KOPT-K1 (cell line): Measurements from ENCODE around the gene IQGAP3.

Experiments
- H3K27ac ChIP-seq: fragments of 200-600 bp; sonication (generic); 2 replicates; pipeline ENCODE4 v1.5.1; 2016; ENCODE audit warnings: antibody characterized with exemption, mild to moderate bottlenecking, low read depth, low read length; ENCODE audit not compliant: poor library complexity, severe bottlenecking
- H3K36me3 ChIP-seq: fragments of 200-600 bp; sonication (generic); 2 replicates; pipeline ENCODE4 v1.5.1; 2017; ENCODE audit warnings: antibody characterized with exemption, mild to moderate bottlenecking, low read length, moderate library complexity; ENCODE audit not compliant: insufficient read depth
- H3K9me3 ChIP-seq: fragments of 200-600 bp; sonication (generic); 2 replicates; pipeline ENCODE4 v1.5.1; 2017; ENCODE audit warnings: antibody characterized with exemption, low read length, mild to moderate bottlenecking; ENCODE audit not compliant: insufficient read depth, poor library complexity, severe bottlenecking

Gene IQGAP3

DNA sequence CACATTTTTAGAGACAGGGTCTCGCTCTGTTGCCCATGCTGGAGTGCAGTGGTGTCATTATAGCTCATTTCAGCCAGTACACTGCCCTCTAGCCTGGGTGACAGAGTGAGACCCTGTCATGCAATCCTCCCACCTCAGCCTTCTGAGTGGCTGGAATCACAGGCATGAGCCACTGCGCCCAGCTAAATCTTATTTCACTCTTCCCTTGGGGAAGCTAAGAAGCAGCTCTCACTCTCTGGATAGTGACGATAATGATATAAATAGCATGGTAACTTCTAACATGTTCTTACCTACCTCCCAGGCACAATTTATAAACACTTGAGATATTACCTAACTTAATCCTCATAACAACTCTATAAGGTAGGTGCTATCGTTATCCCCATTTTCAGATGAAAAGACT is 24.9 kb downstream of the IQGAP3 start:
- Histone ChIP-seq H3K36me3 (peaks cover 59% of the 10 kb centered on the region), H3K9me3 (no peaks in the 10 kb centered on the region), H3K27ac (no peak overlapping the region)

DNA sequence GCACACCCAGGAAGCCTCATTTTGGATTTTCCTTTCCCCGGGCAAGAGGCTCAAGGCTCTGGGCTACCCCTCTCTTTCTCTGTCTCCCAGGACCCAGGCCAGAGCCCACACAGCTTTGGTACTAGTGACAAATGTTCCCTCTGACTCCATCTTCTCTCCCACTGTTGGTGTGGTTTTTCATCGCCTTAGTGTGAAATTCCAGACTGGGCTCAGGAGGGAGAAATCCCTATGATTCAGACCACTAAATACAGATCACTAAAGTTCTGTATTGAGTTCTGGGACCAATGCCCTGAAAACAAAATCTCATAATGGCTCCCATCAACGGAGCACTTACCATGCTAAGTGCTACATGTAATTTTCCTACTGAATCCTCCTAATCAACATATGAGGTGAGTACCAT is 26.1 kb downstream of the IQGAP3 start:
- H3K36me3 ChIP-seq: peaks cover 55% of the 10 kb centered on the region
- H3K9me3 ChIP-seq: no peaks in the 10 kb centered on the region
- H3K27ac ChIP-seq: no peak overlapping the region

DNA sequence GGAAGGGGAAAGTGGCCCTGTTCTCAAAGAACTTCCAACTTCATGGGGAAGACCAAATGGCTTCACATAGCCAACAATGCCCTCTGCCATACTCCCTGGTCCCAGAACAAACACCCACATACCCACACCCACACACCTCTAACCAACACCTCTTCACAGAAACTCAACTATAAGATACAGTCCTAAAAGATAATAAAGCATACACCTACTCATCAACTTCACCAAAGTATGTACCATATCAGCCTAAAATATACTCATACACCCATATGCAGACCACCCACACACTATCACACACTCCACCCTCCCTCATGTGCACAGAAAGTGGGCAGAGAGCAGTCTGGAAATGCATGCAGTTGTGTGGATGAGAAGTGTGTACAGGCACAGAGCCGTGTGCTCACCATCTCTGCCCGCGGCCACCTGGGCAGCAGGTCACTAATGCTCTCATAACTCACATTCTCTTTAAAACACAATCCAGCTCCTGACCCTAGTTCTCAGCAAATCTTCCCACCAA is 27.7 kb downstream of the IQGAP3 start:
- H3K36me3 ChIP-seq: peaks cover 54% of the 10 kb centered on the region

DNA sequence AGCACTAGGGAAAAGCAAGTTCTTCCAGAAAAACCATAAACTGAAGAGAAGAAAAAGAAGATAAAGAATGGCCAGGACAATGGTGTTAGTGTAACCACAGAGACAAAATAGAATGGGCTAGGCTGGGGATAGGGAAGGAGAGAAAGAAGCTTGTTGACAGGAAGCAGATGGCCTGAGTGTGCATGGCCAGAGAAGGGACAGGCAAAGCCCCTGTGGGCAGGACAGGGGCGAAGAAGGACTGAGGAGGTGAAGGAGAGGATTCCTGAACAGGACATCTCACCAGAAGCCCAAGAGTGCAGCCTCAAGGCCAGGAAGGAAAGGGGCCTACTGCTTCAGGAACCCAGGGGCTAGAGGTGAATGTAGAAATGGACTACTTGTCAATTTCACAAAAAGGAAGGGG is 29.3 kb downstream of the IQGAP3 start:
- Histone ChIP-seq H3K9me3 (no peaks in the 10 kb centered on the region), H3K36me3 (peaks cover 57% of the 10 kb centered on the region), H3K27ac (no peak overlapping the region)

More for the DNA sequence above, 27.7 kb downstream of the IQGAP3 start:
- no peak overlapping the region for H3K27ac ChIP-seq
- no peaks in the 10 kb centered on the region for H3K9me3 ChIP-seq

DNA sequence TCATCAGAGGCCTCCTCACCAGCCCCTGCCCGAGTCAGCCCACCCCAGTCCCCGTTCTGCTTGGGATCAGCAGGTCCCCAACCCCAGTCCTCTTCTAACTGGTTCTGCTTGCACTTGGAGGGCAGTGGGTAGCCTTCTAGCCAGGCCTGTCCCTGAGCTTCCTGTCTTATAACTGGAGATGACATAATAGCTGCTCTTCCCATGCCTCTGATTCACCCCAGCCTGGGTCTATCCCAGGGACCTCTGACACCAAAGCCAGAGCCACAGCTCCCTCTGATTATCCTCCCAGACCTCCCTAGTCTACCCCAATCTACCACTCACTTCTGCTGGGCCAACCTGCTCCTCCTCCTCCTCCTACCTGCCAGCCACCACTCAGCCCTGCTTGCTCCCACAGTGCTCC is 31.4 kb downstream of the IQGAP3 start:
- peaks cover 56% of the 10 kb centered on the region for H3K36me3 ChIP-seq
- H3K9me3 ChIP-seq: no peaks in the 10 kb centered on the region

DNA sequence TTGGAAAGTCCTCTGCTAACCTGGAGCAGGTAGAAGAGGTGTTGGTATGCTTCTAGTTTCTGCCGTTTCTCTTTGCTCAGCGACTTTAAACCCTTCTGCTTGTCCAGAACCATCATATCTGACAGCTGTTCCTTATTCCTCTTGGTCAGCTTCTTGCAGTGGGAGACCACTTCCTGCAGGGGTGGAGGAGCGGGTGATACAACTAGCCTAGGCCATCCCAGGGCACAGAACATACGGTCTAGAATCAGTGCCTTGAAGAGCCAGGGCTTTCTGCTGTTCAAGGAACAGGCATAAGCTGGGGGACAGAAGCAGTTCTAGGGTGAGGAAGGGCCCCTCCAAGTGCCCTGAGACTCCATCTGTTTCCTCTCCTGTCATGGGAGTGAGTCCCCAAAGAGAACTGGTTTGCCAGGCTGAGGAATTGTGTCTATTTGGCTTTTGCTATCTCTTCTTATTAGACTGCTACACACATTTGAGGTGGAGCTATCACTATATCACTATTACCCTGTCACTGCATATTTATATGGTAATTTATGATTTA is 32.5 kb downstream of the IQGAP3 start:
- Histone ChIP-seq H3K27ac (no peak overlapping the region), H3K36me3 (peaks cover 61% of the 10 kb centered on the region), H3K9me3 (no peaks in the 10 kb centered on the region)

More for the DNA sequence above, 31.4 kb downstream of the IQGAP3 start:
- H3K27ac ChIP-seq: no peak overlapping the region

DNA sequence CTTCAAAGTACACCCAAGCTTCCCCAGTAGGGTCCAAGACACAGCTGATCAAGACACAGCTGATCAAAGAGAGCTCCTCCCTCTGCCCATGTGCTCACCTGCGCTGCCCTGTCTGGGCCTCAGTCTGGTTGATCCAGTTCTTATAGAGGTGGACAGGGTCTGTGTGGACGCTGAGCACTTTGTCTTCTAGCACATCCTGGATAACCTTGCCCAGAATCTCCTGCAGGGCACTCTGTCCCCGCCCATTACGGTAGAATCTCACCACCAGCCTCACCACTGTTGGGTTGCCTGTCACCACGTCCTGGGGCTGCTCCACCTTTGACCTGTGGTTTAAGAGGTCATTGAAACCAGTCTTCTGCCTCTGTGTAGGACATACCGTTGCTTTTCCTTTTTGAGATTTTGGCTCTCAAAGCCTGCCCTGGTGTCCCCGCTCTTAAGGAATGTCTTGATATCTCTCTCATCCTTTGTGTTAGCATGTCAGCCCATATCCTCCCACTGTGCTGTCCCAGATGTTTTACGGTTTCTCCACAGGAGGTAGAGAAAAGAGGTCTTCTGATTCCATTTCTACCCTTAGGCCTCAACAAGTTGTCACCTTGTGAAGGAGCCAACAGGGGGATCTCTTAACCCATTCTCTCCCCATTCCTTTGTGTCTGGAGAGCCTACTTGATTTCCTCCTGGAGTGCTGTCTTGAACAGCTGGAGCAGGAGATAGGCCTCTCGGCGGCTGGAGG is 33.5 kb downstream of the IQGAP3 start:
- H3K36me3 ChIP-seq: peaks cover 71% of the 10 kb centered on the region

DNA sequence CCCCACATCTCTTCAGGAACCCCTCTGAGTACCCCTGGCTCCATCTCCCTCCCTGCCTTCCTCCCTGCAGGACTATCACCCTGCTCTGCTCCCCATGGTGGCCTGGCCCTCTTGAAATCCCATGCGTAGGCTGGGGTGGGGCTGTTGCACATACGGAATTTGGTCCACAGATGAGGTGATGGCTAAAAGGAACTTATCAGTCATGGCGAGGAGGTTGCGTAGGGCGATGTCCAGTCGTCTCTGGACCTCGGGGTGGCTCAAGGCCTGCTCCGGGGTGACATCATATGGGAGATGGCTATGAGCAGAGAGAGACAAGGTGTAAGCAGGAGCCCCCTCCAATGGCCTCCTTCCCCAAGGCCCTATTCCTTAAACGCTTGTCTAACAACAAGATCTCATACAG is 35.3 kb downstream of the IQGAP3 start:
- Histone ChIP-seq H3K36me3 (peaks cover 81% of the 10 kb centered on the region), H3K27ac (no peak overlapping the region), H3K9me3 (no peaks in the 10 kb centered on the region)

More for the DNA sequence above, 33.5 kb downstream of the IQGAP3 start:
- H3K27ac ChIP-seq: no peak overlapping the region
- no peaks in the 10 kb centered on the region for H3K9me3 ChIP-seq

DNA sequence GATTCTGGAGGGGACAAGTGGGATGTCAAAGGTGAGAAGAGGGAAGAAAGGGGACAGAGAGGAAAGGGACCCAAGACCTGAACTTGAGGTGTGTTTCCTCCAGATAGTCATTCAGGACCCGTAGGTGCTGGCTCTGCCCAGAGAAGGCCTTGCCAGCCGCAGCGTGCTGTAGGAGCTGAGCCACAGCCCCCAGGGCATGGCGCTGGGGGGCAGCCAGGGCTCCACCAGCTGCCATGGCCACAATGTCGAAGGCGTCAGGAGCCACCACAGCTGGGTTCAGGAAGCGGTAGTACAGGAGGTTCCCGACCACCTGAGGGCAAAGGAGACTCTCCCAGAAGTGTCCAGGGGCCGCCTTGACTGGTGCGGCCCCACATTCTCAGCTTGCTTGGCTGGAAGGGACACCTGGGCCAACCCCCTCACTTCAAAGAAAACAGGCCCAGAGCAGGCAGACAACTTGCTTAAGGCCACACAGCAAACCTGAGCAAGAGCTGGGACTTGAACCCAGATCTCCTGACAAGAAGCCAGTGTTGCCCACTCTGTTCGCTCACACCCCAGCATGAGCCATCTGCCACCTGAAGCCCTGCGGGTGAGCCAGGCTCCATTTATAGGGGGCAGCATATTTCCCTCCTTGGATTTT is 37.8 kb downstream of the IQGAP3 start:
- H3K27ac ChIP-seq: no peak overlapping the region
- H3K36me3 ChIP-seq: peaks cover 77% of the 10 kb centered on the region
- no peaks in the 10 kb centered on the region for H3K9me3 ChIP-seq

DNA sequence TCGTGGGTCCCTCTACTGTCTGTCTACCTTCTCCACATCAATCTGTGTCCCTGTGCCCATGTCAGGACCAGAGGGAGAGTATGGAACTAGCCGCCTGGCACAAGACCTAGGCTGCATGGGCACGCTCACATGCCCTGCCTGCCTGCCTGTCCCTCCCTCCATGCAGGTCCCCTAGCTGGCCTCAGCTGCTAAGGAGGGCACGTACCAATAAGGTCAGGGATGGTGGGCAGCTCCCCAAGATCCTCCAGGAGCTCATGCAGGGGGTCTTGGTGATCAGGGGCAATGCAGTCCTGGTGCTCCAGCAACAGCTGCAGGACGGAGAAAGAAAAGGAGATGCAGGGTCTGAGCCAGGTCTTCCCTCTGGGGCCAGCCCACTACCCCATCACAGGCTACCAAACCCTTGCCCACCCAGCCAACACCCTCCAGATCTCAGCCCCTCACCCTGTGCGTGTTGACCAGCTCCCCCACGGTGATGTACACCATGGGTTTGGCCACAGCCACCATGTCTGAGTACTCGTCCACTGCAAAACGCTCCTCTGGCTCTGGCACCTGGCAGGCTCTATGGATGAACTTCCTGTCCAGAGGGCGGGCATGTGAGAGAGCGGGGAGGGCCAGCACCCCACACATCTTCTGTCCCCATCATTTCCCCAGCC is 38.7 kb downstream of the IQGAP3 start:
- H3K27ac ChIP-seq: no peak overlapping the region
- H3K9me3 ChIP-seq: no peaks in the 10 kb centered on the region
- peaks cover 75% of the 10 kb centered on the region; the same call in 1 of the 2 replicates for H3K36me3 ChIP-seq

DNA sequence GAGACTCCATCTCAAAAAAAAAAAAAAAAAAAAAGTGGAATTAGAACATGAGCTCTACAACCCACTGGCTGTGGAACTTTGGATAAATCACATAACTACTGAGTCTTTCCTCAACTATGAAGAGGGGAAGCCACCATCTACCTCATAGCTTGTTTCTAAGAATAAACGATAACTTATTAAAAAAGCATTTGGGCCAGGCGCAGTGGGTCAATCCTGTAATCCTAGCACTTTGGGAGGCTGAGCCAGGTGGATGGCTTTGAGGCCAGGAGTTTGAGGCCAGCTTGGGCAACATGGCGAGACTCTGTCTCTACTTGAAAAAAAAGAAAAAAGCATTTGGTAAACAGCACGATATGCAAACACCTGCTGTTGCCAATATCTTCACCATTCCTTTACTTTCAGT is 40.0 kb downstream of the IQGAP3 start:
- Histone ChIP-seq H3K9me3 (no peaks in the 10 kb centered on the region), H3K36me3 (peaks cover 76% of the 10 kb centered on the region; the same call in 1 of the 2 replicates), H3K27ac (no peak overlapping the region)

DNA sequence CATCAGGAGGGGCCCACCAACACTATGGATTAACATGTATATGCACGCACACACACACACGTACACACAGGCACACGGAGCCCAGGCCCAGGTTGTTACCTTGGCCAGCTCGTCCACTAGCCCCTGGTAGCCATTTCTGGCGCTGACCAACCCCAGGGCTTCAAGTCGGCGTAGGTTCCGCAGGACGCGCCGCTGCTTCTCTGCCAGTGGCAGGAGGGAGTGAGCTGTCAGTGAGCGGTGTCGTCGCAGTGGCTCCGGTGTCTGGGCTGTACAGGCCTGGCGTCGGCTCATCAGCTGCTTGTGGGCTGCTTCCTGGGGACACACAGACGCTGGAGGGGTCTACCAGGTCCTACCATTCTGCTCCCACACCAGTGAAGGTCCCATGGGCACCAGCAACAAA is 42.4 kb downstream of the IQGAP3 start:
- no peak overlapping the region for H3K27ac ChIP-seq
- H3K36me3 ChIP-seq: peaks cover 67% of the 10 kb centered on the region; the same call in 1 of the 2 replicates
- no peaks in the 10 kb centered on the region for H3K9me3 ChIP-seq

DNA sequence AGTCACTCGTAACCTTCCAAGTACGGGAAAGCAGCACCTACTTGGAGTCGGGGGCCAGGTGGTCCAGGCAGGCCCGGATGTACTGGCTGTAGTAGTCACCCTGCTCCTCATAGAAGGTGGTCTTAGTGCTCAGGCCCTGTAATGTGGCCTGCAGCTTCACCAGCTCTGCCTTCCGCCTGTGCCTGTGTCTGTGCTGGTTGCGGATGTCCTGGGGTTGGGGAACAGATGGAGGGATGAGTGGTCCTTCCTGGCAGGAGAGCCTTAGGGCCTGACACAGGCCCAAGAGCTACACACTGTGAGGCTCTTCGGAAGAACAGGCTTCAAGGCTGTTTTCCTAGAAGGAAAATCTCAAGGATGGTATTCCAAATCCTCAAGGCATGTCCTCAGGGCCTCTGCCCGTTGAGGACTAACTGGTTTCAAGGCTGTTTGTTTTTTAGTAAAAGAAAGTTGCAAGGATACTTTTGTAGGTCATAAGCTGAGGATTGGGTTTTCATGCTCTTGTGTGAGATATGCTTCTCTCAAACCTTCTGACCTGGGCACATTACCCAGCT is 43.4 kb downstream of the IQGAP3 start:
- Histone ChIP-seq H3K27ac (peak overlapping the region; percentile 39), H3K36me3 (peaks cover 57% of the 10 kb centered on the region; the same call in 1 of the 2 replicates), H3K9me3 (no peaks in the 10 kb centered on the region)

DNA sequence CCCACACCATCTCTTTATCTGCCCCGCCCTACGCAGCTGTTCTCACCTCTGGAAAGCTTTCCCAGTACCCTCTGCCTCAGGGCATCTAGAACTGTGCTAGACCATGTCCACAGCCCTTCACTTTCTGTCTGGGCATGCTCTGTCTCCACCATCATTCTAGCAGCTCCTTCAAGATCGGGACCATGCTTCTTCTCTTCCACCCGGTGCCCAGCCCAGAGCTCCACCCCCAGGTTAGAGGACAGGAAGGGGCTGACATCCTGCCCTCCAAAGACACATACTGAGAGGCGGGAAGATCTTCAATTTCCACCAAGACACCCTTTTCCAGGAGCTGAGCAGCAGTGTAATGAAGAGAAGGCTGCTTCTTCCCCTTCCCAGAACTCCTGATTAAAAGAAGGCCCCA is 44.1 kb downstream of the IQGAP3 start:
- H3K9me3 ChIP-seq: no peaks in the 10 kb centered on the region
- peak overlapping the region; percentile 39 for H3K27ac ChIP-seq
- peaks cover 50% of the 10 kb centered on the region; the same call in 1 of the 2 replicates for H3K36me3 ChIP-seq

DNA sequence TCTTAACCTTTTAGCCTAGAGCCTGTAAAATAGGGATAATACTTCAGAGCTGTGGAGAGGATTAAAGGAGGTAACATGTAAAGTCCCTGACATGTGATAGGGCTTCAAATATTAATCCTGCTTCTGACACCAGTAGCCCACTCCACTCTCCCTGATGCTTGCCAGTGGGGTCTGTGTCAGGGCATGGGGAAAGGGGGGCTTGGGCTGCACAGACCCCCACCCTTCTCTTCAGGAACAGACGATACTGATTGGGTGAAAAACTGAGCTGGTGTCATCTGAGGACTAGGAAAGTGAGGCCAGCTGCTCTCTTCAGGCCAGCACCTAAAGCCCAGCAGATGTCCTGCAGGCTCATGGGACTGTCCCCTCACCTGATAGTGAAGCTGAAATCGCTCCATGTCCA is 44.8 kb downstream of the IQGAP3 start:
- peaks cover 44% of the 10 kb centered on the region; the same call in 1 of the 2 replicates for H3K36me3 ChIP-seq
- H3K9me3 ChIP-seq: no peaks in the 10 kb centered on the region
- no peak overlapping the region for H3K27ac ChIP-seq
